Tibial nerve (tissue), 4 donors: Measurements from ENCODE around the gene MLYCD.

Experiments
- EP300 ChIP-seq, 2 donors: sonication (generic); formaldehyde crosslinking; IDR thresholded peaks; one replicate each; pipeline ENCODE4 v1.6.1; 2017; ENCODE audit warnings: antibody characterized with exemption in 2 of 2, mild to moderate bottlenecking in 1 of 2
- POLR2A ChIP-seq, 2 donors: fragments of 450-650 bp; IDR thresholded peaks; one replicate each; pipeline ENCODE4 v1.6.1; 2017; ENCODE audit warnings: antibody characterized with exemption in 2 of 2, mild to moderate bottlenecking in 2 of 2, moderate library complexity in 2 of 2
- TF ChIP-seq, protein P1 (sequence below), 5 experiments: fragments of 200-600 bp in 3 of 5; fragments of 450-650 bp in 2 of 5; sonication (generic) in 3 of 5; IDR thresholded peaks; one replicate each; pipeline ENCODE4 v1.5.1; 2016 to 2019; ENCODE audit warnings: antibody characterized with exemption in 5 of 5, mild to moderate bottlenecking in 3 of 5, moderate library complexity in 2 of 5

DNA sequence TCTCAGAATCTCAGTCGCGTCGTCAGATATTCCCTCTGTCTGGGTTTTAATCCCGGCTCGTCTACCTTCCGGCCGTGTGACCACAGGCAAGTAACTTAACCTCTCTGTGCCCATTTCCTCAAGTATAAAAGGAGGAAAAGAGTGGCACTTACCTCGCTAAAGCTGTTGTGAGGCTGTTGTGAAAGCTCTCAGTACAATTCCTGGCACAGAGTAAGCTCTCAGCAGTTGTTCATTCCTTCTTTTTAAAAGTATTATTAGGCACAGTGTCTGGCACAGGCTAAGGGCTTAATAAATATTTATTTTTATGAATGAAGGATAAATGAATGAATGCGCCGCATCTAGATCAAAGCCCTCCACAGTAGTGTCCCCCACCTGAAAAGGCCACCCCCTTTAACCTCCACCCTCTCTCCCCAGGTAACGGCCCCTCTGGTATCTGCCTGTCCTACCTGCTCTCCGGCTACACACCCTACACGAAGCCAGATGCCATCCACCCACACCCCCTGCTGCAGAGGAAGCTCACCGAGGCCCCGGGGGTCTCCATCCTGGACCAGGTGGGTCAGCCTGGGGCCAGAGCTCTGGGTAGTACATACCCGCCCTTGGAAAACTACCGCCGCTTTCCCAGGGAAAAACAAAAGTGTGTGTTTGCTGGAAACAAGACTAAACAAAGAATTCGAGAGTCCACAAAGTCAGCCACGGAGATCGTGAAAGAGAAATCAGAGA is 60.1 kb downstream of the MLYCD start:
- TF ChIP-seq, protein P1, sequence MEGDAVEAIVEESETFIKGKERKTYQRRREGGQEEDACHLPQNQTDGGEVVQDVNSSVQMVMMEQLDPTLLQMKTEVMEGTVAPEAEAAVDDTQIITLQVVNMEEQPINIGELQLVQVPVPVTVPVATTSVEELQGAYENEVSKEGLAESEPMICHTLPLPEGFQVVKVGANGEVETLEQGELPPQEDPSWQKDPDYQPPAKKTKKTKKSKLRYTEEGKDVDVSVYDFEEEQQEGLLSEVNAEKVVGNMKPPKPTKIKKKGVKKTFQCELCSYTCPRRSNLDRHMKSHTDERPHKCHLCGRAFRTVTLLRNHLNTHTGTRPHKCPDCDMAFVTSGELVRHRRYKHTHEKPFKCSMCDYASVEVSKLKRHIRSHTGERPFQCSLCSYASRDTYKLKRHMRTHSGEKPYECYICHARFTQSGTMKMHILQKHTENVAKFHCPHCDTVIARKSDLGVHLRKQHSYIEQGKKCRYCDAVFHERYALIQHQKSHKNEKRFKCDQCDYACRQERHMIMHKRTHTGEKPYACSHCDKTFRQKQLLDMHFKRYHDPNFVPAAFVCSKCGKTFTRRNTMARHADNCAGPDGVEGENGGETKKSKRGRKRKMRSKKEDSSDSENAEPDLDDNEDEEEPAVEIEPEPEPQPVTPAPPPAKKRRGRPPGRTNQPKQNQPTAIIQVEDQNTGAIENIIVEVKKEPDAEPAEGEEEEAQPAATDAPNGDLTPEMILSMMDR (IDR thresholded peaks at IDR 0.05): no peak
- TF ChIP-seq EP300 (IDR thresholded peaks at IDR 0.05) (no peak), POLR2A (IDR thresholded peaks at IDR 0.05) (no peak)
